HG03457 (cell line): ENCODE data around the gene CCDC196.

ENCODE experiments used
- ATAC-seq: cut with Tn5 transposase; IDR thresholded peaks from one replicate; pipeline ENCODE4 v1.9.1; 2021; ENCODE audit warnings: moderate number of reproducible peaks; ENCODE audit not compliant: unreplicated experiment

CCDC196 gene, protein sequence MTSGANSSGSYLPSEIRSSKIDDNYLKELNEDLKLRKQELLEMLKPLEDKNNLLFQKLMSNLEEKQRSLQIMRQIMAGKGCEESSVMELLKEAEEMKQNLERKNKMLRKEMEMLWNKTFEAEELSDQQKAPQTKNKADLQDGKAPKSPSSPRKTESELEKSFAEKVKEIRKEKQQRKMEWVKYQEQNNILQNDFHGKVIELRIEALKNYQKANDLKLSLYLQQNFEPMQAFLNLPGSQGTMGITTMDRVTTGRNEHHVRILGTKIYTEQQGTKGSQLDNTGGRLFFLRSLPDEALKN

GRCh38 chr14:66485910-66486421 lies at the start of gene CCDC196:
Gene CCDC196, plus strand, starts transcription at chr14:66486371. Its CDS starts 132 bp downstream, at chr14:66486503.
- ATAC-seq, result no peak

DNA sequence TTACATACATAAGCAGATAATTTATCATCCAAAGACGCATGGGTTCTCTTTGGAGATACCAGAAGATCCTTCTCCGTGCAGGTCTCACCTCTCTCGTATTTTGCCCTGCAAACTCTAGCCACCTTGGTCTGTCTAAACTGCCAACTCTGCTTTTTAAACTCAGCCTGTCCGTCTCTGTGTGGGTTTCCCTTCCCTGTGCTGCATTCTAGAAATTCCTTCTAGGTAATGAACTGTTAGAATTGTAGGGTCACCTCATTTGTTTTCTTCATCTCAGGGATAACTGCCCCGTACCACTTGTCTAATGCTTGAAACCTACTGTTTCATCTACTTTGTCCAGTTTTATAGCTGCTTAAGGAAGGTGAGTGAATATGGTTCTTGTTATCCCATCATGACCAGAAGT lies 45.4 kb upstream of the CCDC196 start:
- ATAC-seq, result no peak

- ATAC-seq, result no peak
These were observed 43.1 kb upstream of the CCDC196 start for GRCh38 chr14:66442953-66443571.

GRCh38 chr14:66443785-66444184 lies 42.4 kb upstream of the CCDC196 start:
- no peak for ATAC-seq

DNA sequence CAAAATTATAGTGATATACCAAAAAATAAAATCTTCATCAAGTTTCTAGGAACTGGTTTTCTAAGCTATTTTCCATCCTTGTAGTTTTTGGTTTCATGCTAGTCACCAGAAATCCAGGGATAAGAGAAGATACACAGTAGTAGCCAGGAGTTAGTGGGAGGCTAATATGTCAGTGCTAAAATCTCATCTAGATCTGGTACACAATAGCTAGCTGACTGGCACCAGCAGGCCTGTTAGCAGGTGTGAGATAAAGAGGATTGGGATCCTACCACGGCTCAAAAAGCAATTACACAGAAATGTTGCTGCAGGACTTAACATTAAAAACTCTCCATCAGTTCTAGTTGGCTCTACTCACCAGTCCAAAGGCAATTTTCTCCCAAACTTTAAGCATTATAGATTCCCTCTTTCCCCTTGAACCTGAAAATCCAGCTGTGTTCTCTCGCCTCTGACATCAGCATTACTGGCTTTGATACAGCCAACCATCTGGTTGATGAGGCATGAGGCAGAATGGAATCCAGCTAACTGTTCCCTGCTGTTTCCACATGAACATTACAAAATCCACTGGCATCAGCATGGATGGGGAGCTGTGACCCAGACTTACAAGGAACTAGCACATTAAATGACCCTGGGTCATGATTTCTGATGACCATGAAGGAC lies 41.8 kb upstream of the CCDC196 start:
- ATAC-seq, result no peak

DNA sequence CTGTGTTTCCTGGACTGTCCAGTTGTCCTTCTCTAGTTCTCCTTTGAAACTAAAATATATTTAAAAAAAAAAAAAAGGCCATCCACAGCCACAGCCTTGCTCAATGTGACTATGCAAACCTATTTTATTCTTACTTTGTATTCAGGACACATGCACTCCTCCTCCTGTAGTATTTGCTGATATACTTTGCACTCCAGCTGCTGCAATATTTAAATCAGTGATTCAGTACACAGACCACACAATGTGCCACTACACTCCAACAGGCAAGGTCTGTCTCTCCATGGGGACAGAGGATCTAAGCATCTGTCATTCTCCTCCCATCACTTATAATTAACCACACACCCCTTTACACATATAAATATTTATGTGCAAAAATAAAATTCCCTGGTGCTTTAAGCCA lies 40.2 kb upstream of the CCDC196 start:
- no peak for ATAC-seq

DNA sequence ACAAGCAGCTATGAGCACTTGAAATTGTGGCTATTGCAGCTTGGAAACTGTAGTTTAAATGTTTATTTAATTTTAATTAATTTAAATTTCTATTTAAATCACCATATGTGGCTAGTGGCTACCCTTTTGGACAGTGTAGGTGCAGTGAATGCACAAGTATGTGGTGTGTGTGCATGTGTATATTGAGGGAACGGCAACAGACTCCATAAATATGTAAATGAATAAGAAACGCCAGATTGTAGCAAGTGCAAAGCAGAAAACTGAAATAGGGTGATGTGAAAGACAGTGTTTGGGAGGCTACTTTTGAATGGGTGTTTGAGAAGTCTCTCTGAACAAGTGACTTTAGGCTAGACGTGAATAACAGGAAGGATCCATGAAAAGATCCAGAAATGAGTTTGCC lies 32.7 kb upstream of the CCDC196 start:
- no peak for ATAC-seq

GRCh38 chr14:66459603-66460002 lies 26.6 kb upstream of the CCDC196 start:
- ATAC-seq, result no peak

DNA sequence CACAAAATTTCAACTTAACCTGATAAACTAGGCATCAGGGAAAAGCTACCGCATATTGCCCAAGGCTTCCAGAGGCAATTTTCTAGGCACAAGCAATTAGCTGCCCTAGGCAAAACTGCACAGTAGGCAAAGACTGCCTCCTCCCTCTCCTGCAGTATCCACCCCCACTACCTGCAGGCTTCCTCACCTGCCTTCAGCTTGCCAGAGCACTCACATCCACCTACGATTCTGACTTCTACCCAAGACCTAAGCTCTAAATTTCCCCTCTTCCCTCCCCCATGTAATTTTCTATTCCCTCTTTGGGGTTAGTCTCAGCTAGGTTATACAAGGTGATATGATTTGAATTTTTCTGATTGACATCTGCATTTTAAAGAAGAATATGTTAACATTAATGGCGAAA lies 21.9 kb upstream of the CCDC196 start:
- no peak for ATAC-seq

DNA sequence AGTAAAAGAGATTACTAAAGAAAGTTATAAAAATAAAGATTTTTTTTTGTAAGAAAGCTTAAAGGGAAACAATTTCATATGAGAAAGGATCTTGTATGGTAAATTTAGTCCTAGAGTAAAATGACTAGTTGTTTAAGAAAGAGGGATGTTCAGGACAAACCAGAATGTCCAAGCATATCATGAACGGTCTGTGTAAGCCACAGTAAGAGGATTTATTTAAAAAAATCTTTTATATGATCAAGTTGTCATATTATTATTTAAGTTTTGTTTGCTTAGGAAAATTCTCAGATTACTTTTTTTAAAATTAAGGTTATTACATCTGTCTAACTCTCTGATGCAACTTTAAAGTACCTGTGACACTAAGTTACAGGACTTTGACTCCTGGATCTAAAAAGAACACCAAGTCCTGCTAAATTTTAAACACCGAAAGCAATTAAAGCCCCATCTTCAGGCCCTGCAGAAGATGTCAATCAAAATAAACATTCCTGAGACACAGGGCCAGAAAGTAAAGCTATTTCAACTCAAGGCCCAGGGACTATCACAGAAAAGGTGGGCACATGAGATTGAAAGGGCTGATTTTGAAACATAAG lies 17.3 kb upstream of the CCDC196 start:
- no peak for ATAC-seq

GRCh38 chr14:66471584-66471983 lies 14.6 kb upstream of the CCDC196 start:
- no peak for ATAC-seq

DNA sequence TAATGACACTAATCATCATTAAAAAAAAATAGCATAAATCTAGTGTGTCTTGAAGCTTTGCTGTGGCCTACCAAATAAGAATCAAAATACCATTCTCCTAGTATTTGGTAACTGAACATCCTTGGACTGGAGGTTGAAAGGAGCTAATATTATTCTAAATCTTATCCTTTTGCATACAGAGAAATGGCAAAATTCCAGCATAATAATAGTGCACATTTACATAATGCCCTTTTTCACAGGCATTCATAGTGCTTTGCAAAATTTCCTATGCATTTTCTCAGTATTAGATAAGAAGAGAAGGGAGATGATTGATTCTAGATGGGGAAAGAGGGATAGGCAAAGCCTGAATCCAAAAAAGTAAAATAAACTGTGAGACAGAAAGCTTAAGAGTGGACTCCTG lies 13.9 kb upstream of the CCDC196 start:
- ATAC-seq, result no peak

DNA sequence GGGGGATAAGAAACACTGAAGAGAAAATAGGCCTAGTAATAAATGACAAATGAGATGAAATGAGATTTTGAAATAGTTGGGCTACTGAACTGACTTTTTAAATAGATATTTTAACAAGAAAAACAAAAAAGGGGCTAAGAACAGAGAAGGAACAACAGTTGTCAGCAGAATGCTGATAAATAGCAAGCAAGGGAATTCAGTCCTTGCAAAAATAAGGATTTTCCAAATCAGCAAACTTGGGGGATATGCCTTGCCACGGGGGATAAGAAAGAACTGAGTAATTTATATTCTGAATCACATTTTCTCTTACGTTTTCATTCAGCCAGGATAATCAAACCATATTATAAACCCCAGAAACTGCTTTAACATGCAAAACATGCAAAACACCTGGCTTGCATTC lies 12.9 kb upstream of the CCDC196 start:
- ATAC-seq, result no peak

- no peak for ATAC-seq
These were observed 9.2 kb upstream of the CCDC196 start for GRCh38 chr14:66476964-66477363.

GRCh38 chr14:66477567-66477966 lies 8.6 kb upstream of the CCDC196 start:
- ATAC-seq, result no peak

DNA sequence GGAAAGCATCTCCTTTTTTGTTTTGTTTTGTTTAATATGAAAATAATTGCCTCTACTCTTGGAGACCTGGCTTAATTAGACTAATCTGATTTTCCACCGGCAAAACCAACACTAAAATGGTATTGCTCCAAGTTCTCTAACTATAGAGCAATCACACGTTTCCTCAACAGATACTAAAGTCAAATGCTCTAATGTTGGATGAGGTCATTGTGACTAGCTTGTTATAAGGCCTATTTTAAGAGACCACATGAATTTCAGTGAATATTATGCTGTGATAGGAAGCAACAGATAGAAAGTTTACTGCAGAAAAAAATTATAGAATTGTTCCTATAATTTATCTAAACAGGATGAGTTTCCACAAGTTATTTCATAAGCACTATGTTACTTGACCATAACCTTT lies 3.3 kb upstream of the CCDC196 start:
- ATAC-seq, result no peak

DNA sequence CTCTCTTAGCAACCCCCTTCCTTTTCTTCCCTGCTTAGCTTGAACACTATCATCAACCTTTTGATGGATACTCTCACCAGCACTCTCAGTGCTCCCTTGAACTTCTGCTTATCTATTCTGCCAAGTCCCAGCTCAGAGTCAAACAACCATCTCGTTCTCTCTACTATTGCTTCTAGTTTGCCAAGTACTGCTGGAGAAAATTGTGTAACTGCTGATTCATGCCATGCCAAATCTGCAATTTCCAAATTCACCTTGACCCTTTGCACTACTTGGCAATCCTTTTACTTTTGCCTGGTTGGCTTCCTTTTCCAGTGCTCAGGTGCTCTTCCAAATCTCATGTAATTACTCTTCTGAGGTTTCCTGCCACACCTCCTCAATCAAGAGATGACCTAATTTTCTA lies 2.8 kb upstream of the CCDC196 start:
- no peak for ATAC-seq

DNA sequence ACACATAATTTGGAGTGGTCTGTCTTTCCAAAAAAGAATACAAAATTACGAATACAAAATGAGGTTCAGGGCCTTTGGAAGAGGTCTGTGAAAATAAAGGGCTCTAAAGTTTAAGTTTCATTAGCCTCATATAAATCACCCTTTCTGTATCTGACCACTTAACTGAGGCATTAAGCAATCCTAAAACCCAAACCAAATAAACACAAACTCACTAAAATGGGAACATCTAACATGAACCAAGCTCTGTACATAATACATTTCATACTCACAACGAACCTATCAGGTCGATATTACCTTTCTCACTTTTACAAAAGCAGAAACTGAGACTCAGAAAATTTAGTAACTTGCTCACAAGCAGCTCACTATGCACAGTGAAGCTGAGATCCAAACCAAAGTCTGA lies 1.1 kb upstream of the CCDC196 start:
- no peak for ATAC-seq

GRCh38 chr14:66487164-66487563 lies 993 bp downstream of the CCDC196 start:
- ATAC-seq, result no peak

DNA sequence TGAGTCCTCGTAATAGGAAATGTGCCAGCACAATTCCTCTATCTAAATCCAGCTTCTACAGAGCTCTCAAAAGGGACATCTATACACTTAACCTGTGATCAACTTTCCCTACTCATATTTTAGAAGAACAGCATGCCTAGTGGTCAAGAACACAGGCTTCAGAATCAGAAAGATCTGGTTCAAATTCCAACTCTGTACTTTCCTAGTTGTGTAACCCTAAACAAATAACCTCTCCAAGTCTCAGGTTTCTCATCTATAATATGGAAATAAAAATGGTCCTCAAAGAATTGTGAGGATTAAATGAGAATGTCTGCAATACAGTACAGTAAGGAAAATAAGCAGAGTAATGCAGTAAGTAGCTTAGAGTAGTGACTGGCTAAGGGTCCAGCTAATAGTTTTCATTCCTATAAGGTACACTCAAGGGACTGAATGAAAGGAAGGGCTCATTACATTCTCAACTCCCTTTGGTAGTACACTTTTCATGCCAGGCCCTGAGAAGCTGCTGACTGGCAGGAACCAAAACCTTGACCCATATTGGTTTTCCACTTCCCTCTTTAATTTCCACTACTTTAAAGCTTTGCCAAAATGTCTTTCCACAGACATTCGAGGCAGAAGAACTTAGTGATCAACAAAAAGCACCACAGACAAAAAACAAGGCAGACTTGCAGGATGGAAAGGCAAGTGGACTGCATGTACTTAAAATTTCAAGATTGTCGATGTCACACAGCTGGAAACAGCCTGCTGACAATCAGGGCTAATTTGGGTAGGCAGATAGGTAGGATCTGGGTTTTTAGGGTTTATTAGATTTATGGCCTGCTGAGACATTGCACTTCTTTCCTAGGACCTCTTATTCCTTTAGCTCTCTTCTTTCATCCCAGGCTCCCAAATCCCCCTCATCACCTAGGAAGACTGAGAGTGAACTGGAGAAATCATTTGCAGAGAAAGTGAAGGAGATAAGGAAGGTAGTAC lies 4.3 kb downstream of the CCDC196 start:
- ATAC-seq, result no peak

GRCh38 chr14:66493750-66494149 lies 7.6 kb downstream of the CCDC196 start:
- no peak for ATAC-seq
